SK-N-MC (cell line): Measurements from ENCODE around the gene SIRT1.
A peak's percentile ranks its signal among the peaks of the same experiment; 100 is the strongest.
"Not testable (repeated sequence)": the region's sequence is repeated elsewhere in the genome, so short reads cannot be mapped to it uniquely, and the experiment has no call there.

Experiments
- DNase-seq: peaks from one replicate; pipeline ENCODE4 v3.0.0-alpha.2; 2011; ENCODE audit warnings: low read depth, low spot score
- H3K27ac ChIP-seq: fragments of 200-600 bp; sonication (generic); 2 replicates; pipeline ENCODE4 v1.5.1; 2016; ENCODE audit warnings: mixed run types
- H3K36me3 ChIP-seq: fragments of 200-600 bp; sonication (generic); 2 replicates; pipeline ENCODE4 v1.6.1; 2017; ENCODE audit warnings: antibody characterized with exemption, low read length, mixed read lengths; ENCODE audit not compliant: insufficient read depth
- H3K4me3 ChIP-seq: fragments of 200-600 bp; sonication (generic); 2 replicates; pipeline ENCODE4 v1.5.1; 2016
- H3K9ac ChIP-seq: fragments of 200-600 bp; sonication (generic); 2 replicates; pipeline ENCODE4 v1.8.0; 2017; ENCODE audit warnings: mixed run types, mixed read lengths; ENCODE audit not compliant: insufficient read length
- H3K9me3 ChIP-seq: fragments of 200-600 bp; sonication (generic); 2 replicates; pipeline ENCODE4 v1.6.1; 2017; ENCODE audit warnings: low read depth, mild to moderate bottlenecking, antibody characterized with exemption, low read length, moderate library complexity, mixed read lengths
- EZH2 ChIP-seq: fragments of 200-600 bp; sonication (generic); IDR thresholded peaks from one replicate; pipeline ENCODE4 v1.6.1; 2017; ENCODE audit warnings: antibody characterized with exemption
- FOXP2 ChIP-seq: optimal IDR thresholded peaks from 2 replicates; pipeline ENCODE3; 2011; ENCODE audit warnings: mild to moderate bottlenecking, moderate library complexity; ENCODE audit not compliant: insufficient read depth; ENCODE audit errors: extremely low read length, control extremely low read depth
- POLR2AphosphoS5 ChIP-seq: IDR thresholded peaks from 2 replicates; pipeline ENCODE4 v1.6.1; 2012; ENCODE audit warnings: mild to moderate bottlenecking, low read depth, low read length, borderline replicate concordance

Gene SIRT1

DNA sequence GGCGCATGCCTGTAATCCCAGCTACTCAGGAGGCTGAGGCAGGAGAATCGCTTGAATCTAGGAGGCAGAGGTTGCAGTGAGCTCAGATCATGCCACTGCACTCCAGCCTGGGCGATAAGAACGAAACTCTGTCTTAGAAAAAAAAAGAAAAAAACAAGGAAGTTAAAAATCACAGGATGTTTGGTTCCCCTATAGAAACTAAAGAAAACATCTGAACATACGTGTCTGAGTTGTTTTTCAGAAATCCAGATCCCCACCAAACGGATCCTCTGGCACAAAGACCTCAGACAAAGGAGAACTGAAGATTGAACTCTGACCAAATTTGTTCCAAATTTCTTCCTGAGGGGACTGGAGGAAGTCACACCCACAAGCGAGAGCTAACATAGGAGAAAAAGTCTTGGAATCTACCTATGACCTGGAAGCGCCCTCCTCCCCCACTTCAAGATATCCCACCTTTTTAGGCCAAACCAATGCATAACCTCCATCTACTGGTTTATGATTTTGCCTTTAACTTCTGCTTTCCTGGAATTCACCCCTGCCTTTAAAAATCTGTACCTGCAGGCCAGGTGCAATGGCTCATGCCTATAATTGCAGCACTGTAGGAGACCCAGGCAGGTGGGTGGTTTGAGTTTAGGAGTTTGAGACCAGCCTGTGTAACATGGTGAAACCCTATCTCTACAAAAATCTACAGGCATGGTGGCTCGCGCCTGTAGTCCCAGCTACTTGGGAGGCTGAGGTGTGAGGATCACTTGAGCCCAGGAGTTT lies 19.7 kb upstream of the SIRT1 start:
- Histone ChIP-seq H3K4me3 (no peak overlapping the region), H3K27ac (no peak overlapping the region), H3K9me3 (no peaks in the 10 kb centered on the region), H3K36me3 (no peaks in the 10 kb centered on the region), H3K9ac (no peak overlapping the region)
- no peak for DNase-seq
- TF ChIP-seq FOXP2 (no peak), POLR2AphosphoS5 (no peak), EZH2 (no peak)

DNA sequence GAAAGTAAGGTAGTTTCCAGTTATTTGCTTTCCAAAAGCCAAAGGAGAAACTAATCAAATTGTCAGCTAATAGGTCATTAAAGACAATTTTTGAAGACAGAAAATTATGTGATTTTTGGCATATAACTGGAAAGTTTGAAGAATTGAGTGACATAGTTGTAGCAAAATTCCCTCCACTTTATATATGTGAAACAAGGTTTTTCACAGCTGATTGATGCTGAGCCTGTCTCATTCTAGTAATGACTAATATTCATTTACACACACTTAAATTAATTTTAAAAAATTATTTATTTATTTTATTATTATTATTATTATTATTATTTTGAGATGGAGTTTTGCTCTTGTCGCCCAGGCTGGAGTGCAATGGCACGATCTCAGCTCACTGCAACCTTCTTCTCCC lies 16.3 kb upstream of the SIRT1 start:
- Histone ChIP-seq H3K27ac (no peak overlapping the region), H3K9ac (no peak overlapping the region), H3K9me3 (no peaks in the 10 kb centered on the region), H3K4me3 (no peak overlapping the region), H3K36me3 (no peaks in the 10 kb centered on the region)
- TF ChIP-seq POLR2AphosphoS5 (no peak), EZH2 (no peak), FOXP2 (no peak)
- DNase-seq, result no peak

DNA sequence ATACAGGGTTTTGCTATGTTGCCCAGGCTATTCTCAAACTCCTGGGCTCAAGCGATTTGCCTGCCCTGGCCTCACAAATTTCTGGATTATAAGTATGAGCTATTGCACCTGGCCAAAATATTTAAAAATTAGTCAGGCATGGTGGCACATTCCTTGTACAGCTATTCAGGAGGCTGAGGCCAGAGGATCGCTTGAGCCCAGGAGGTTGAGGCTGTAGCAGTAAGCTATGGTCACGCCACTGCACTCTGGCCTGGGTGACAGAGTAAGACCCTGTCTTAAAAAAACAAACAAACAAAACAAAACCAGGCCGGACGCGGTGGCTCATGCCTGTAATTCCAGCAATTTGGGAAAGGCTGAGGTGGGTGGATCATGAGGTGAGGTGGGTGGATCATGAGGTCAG lies 14.5 kb upstream of the SIRT1 start:
- TF ChIP-seq EZH2, result no peak
- TF ChIP-seq FOXP2, result no peak
- no peak for TF ChIP-seq POLR2AphosphoS5
- no peak for DNase-seq
- Histone ChIP-seq H3K27ac (no peak overlapping the region), H3K9me3 (no peaks in the 10 kb centered on the region), H3K4me3 (no peak overlapping the region), H3K36me3 (no peaks in the 10 kb centered on the region), H3K9ac (no peak overlapping the region)

DNA sequence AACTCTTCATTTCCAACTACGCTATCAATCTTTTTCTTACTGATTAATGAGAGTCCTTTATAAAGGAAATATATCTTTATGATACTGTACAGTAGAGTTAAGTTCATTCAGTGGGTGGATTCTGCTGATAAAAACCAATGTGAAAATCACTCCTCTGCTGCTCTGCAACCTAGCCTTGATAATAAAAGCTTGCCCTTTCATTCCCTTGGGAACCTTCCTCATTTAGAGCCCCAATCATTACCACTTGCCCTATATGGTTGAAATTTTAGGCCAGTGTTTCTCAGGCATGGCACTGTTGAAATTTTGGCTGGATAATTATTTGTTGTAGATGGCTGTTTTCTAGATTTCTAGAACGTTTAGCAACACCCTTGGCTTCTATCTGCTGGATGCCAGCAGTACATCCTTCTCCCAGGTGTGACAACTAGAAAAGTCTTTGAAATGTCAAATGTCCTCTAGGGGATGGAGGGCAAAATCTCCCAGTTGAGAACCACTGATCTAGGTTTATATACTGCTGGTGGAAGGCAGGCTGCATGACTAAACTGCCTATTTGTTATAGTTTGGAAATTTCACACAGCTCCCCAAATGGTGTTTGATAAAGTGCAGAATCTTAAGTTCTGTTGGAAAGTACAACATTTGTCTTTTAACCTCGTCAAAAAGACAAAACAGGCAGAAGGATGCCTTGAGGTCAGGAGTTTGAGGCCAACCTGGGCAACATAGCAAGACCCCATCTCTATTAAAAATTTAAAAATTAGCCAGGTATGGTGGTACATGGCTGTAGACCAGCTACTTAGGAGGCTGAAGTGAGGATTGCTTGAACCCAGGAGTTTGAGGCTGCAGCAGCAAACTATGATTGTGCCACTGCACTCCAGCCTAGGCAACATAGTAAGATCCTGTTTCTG lies 8.9 kb upstream of the SIRT1 start:
- no peak overlapping the region for H3K4me3 ChIP-seq
- DNase-seq, result no peak
- TF ChIP-seq FOXP2 (no peak), EZH2 (no peak), POLR2AphosphoS5 (no peak)
- no peaks in the 10 kb centered on the region for H3K9me3 ChIP-seq
- H3K9ac ChIP-seq, result no peak overlapping the region
- H3K36me3 ChIP-seq, result no peaks in the 10 kb centered on the region
- no peak overlapping the region for H3K27ac ChIP-seq

DNA sequence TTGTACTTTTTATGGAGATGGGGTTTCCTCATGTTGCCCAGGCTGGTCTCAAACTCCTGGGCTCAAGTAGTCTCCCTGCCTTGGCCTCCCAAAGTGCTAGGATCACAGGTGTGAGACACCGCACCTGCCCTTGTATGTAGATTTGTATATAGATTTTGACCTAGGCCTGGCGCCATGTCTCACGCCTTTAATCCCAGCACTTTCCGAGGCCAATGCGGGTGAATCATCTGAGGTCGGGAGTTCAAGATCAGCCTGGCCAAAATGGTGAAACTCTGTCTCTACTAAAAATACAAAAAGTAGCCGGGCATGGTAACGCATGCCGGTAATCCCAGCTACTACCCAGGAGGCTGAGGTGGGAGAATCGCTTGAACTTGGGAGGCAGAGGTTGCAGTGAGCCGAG lies 7.0 kb upstream of the SIRT1 start:
- H3K36me3 ChIP-seq, H3K9me3 ChIP-seq, DNase-seq, H3K4me3 ChIP-seq, H3K9ac ChIP-seq, H3K27ac ChIP-seq: not testable (repeated sequence)

DNA sequence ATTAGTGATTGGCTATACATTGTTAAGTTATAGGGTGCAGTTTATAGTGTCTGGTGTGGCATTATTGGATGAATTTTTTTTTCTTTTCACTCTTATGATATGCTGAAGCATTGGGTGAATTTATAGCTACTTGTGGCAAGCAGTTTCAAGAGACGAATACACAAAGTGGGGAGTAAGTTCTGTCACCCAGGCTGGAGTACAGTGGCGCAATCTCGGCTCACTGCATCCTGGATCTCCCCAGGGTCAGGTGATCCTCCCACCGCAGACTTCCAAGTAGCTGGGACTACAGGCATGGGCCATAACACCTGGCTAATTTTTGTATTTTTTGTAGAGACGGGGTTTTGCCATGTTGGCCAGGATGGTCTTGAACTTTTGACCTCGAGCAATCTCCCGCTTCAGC lies 6.3 kb upstream of the SIRT1 start:
- Histone ChIP-seq H3K27ac (no peak overlapping the region), H3K9me3 (no peaks in the 10 kb centered on the region), H3K4me3 (no peak overlapping the region), H3K9ac (no peak overlapping the region), H3K36me3 (no peaks in the 10 kb centered on the region)
- no peak for DNase-seq
- no peak for TF ChIP-seq POLR2AphosphoS5
- TF ChIP-seq FOXP2, result no peak
- no peak for TF ChIP-seq EZH2

DNA sequence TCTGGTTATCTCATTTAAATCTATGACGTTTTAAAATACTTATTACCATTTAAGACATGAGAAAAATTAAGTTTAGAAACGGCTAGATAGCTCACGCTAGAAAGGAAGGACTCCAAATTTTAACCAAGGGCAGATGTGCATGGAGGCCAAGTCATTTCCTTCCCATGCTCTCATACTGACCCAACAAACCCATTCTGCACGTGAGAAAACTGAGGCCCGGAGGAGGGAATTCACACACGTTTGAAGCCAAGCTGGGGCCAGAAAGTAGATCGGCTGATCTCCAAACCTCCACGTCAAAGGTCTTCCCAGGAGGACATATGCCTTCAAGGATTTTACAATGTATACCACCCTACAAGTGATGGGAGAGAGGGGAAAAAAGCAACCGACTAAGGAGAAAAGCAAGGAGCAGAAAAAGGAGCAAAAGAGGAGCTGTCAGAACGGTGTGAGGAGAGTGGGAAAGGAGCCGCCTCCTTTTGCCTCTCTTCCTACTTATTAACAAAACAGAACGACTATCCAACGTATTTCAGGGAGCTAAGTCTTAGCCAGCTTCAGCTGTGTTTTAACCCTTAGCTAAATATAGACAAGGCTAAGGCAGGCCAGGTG lies 645 bp upstream of the SIRT1 start:
- TF ChIP-seq FOXP2, result no peak
- H3K9ac ChIP-seq, result peak overlapping the region; percentile 69
- H3K9me3 ChIP-seq, result no peaks in the 10 kb centered on the region
- peak overlapping the region; percentile 85 for H3K4me3 ChIP-seq
- H3K27ac ChIP-seq, result no peak overlapping the region
- peaks cover 19% of the 10 kb centered on the region for H3K36me3 ChIP-seq
- peak; percentile 10 for DNase-seq

DNA sequence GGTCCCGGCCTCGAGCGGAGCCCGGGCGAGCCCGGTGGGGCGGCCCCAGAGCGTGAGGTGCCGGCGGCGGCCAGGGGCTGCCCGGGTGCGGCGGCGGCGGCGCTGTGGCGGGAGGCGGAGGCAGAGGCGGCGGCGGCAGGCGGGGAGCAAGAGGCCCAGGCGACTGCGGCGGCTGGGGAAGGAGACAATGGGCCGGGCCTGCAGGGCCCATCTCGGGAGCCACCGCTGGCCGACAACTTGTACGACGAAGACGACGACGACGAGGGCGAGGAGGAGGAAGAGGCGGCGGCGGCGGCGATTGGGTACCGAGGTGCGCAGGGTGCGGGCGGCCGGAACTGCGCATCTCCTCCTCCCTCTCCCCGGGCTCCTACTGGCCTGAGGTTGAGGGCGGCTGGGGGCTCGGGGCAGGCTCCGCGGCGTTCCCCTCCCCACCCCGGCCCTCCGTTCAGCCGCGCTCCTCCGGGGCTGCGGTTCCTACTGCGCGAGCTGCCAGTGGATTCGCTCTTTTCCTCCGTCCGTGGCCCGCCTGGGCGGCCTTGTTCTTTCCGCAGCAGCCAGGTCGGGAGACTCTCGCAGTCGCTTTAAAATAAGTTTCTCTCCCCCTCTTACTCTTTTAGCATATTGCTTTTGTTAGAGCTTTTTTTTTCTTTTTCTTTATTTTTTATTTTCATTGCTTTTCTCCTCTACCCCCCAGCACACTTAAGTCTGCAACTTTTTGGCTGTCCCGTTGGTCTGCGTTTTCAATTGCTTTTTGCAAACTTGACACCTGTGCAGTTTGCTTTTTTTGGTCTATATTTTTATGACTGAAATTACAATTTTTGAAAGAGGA lies 600 bp downstream of the SIRT1 start:
- H3K27ac ChIP-seq, result peak overlapping the region; percentile 31; the same call in 1 of the 2 replicates

More for the DNA sequence above, 600 bp downstream of the SIRT1 start:
- no peak for TF ChIP-seq FOXP2
- no peak for TF ChIP-seq POLR2AphosphoS5
- no peak for TF ChIP-seq EZH2
- H3K36me3 ChIP-seq, result peaks cover 32% of the 10 kb centered on the region
- H3K4me3 ChIP-seq, result peak overlapping the region; percentile 85
- no peaks in the 10 kb centered on the region for H3K9me3 ChIP-seq
- H3K9ac ChIP-seq, result peak overlapping the region; percentile 77
- no peak for DNase-seq
